ENCODE measurements around the gene ERVV-1.

DNA sequence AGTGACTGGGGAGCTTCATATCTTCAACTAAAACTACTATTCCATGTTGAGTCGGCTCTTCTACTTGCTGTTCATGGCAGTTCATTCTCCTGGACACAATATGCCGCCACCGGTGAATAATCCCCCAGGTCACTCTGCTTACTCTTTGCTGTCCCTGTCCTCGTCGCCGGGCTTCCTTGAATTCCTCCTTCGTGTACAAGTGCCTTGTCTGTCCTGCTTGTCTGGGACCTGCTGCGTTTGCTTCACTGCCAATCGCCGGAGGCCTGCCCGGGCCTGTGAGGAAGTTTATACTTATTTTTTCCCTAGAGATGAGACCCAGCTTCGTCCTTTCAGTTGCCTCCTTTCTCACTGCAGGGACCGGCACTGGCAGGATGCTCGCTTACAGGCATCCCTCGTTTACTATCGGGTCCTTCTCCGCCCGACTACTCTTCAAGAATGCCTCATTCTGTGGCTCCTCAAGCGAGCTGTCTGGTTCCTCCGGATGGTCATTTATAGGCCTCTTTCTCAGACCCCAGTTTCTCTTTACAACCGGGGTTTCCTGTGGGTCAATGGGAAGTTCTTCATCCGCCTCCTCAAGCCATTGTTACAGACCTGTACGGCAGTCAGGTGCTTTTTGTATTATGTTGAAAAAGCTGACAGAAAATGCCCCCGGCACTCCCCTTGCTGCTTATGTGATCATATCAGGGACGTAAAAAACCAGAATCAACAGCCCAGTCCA, 5.5 kb upstream of the ERVV-1 start:
- TF ChIP-seq, protein P1, sequence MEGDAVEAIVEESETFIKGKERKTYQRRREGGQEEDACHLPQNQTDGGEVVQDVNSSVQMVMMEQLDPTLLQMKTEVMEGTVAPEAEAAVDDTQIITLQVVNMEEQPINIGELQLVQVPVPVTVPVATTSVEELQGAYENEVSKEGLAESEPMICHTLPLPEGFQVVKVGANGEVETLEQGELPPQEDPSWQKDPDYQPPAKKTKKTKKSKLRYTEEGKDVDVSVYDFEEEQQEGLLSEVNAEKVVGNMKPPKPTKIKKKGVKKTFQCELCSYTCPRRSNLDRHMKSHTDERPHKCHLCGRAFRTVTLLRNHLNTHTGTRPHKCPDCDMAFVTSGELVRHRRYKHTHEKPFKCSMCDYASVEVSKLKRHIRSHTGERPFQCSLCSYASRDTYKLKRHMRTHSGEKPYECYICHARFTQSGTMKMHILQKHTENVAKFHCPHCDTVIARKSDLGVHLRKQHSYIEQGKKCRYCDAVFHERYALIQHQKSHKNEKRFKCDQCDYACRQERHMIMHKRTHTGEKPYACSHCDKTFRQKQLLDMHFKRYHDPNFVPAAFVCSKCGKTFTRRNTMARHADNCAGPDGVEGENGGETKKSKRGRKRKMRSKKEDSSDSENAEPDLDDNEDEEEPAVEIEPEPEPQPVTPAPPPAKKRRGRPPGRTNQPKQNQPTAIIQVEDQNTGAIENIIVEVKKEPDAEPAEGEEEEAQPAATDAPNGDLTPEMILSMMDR (conservative IDR thresholded peaks at IDR 0.05; ENCODE audit: low read depth, low read length), result no peak
- TF ChIP-seq EZH2 (IDR thresholded peaks at IDR 0.05; ENCODE audit: borderline replicate concordance, low read depth, low read length, poor library complexity, severe bottlenecking), result no peak

Data from A673 (cell line).